Measurements from ENCODE around the gene ARL4C.

The ARL4C gene, protein sequence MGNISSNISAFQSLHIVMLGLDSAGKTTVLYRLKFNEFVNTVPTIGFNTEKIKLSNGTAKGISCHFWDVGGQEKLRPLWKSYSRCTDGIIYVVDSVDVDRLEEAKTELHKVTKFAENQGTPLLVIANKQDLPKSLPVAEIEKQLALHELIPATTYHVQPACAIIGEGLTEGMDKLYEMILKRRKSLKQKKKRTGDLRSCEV

GRCh38 chr2:234496835-234497593 is at the start of gene ARL4C:
ARL4C (minus strand) TSS chr2:234497081; CDS start chr2:234496586, 495 bp downstream.
- DNase-seq, result peak; percentile 88

GRCh38 chr2:234544659-234545611 is 48.1 kb upstream of the ARL4C start:
- DNase-seq, result peak; percentile 77

DNA sequence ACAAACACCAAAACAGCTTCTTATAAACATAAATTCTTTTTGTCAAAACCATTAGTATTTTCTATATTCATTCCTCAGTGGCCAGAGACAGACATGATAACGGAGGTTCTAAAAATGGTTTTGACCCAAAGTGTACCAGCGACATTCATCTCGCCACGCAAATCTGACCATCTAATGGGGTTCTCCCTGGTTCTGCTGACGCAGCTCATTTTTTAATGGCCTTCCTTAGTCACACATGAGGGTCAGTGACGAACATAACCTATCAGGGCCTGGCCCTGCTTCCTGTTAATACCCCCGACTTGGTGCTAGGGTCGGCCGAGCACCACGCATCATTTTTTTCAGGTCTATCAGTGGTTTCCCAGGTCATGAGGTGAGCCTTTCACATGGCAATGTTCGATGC is 45.9 kb upstream of the ARL4C start:
- no peak for DNase-seq

DNA sequence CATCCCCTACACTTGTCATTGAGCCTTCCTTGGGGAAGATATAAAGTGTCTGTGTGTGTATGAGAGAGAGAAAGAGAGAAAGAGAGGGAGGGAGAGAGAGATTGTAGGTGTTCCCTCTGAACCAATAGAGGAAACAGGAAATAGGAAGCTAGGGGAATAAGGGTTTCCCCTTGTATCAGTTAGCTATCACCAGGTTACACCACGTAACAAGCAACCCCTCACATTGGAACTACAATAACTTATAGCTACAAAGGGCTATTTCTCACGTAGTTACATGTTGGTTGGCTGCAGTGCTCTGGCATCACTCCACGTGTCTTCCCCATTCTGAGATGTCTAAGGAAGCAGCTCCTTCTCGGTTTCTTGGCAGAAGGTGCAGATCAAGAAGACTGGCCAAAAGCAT is 41.0 kb upstream of the ARL4C start:
- DNase-seq, result no peak

GRCh38 chr2:234536178-234536965 is 39.5 kb upstream of the ARL4C start:
- no peak for DNase-seq

DNA sequence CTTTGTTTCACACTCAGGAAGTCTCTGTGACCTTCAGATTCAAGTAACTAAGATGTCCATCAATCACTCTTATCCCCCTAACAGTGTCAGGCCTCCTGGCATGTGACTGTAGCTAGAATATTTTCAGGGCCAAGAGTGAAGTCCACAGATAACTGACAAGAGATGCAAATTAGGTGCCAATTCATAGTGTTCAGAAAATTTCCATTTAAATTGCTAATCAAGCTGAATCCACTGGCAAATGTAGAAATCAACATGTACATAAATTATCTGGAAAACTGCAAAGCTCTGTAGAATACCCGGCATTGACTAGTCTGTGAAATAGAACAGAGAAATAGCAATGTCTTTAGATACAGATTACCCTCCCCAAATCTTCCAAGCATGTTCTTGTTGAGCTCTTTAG is 38.6 kb upstream of the ARL4C start:
- no peak for DNase-seq

- DNase-seq, result no peak
Measured at GRCh38 chr2:234534515-234534914, 37.6 kb upstream of the ARL4C start.

- peak; percentile 75 for DNase-seq
Measured at GRCh38 chr2:234533626-234534025, 36.7 kb upstream of the ARL4C start.

DNA sequence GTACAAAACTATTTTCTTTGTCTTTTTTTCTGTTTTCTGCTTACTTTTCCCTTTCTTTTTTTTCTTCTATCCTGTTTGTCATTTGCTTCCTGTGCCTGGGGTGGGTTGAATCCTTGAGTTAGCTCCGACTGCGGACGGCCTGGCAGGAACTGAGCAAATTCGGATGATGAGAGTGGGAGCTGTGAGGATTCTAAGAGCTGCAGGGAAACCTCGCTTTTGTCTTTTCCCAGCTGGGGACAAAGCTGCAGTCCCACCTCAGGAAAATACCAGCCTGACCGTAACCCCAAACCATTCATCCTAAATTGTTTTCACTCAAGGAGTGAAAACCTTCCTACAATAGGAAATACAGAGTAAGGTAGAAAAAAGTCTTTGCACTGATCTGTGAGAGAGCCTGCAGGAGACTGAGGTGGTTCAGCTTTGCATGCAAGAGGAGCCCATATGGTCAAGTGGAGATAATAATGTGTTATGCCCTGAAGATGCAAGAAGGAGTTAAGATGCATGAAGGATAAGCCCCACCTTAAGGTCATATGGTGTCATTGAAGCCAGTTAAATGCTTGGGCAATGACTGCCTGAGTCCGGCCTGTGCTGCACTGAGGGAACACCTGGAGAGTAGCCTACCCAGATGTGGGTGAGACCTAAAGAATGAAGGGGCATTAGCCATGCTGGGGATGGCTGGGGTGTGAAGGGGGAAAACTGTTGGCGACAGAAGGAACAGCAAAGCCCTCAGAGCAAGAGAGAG is 31.7 kb upstream of the ARL4C start:
- no peak for DNase-seq

- no peak for DNase-seq
Measured at GRCh38 chr2:234526711-234527110, 29.8 kb upstream of the ARL4C start.

GRCh38 chr2:234521536-234521935 is 24.7 kb upstream of the ARL4C start:
- DNase-seq, result no peak

- no peak for DNase-seq
Measured at GRCh38 chr2:234518986-234519642, 22.2 kb upstream of the ARL4C start.

- DNase-seq, result no peak
Measured at GRCh38 chr2:234517971-234518370, 21.1 kb upstream of the ARL4C start.

DNA sequence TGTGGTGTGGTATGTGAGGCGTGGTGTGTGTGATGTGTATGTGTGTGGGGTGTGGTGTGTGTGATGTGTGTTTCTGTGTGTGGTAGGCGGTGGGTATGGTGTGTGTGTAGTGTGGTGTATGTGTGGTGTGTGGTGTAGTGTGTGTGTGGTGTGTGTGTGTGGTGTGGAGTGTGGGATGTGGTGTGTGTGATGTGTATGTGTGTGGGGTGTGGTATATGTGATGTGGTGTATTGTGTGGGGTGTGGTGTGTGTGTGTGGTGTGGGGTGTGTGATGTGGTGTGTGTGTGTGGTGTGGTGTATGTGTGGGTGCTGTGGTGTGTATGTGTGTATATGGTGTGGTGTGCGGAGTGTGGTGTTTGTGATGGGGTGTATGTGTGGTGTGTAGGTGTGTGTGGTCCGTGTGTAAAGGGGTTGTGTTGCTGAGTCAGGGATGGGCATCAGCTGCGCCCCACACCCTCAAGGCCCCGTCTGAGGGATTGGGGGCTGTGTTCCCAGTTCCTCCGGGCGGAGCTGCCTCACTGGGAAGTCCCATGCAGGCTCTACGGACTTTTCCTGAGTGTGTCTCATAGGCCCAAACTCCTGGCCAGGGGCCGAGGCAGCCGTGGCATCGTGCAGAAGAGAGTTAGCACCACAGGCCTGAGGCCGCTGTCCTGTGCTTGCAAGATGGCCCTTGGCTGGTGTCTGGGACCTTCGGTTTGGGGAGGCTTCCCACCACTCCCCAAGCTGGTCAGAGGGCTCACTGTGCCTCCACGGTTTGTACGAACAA is 18.2 kb upstream of the ARL4C start:
- no peak for DNase-seq

DNA sequence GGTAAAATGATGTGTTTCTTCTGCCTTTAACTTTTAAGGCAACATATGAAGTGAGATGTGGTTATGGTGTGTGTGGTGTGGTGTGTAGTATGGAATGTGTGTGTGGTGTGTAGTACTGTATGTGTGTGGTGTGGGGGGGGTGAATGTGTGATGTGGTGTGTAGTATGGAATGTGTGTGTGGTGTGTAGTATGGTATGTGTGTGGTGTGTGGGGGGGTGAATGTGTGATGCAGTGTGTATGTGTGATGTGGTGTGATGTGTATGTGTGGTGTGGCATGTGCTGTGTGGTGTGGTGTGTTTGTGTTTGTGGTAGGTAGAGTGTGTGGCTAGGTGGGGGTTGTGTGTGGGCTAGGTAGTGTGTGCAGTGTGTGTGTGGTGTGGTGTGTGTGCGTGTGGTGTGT is 17.2 kb upstream of the ARL4C start:
- DNase-seq, result no peak

DNA sequence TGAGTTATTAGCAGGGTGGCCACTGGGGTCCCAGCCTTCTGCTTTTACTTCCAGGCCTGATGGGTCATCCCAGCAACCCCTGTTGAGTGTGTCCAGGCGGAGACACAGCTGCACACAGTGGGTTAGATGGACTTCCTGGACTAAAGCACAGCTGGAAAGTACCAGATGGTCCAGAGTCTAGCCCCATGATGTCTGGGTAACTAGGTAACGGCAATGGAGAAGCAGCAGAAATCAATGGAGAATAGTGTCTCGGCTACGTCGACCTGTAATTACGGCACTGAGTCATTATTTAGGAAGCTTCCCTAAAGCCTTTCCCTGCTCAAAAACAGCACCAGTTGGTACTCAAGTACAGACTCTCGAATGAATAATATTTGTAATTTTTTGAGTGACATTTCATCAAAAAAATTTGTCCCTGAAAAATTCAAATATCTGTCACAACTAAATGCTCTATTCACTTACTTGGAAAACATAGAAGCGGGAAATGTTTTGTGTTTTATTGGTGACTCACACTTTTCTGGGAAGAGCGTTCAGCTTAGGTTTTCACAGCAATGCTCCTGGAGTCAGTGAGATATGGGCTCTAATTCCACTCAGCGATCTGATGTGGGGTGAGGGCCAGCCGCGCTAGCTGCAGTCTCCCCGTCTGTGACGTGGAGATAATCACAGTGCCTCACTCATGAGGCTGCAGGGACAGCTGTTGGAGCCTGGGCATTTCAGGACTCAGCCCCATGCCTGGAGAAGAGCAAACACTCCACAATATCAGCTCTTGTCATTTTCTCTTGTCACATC is 16.2 kb upstream of the ARL4C start:
- DNase-seq, result peak; percentile 52

DNA sequence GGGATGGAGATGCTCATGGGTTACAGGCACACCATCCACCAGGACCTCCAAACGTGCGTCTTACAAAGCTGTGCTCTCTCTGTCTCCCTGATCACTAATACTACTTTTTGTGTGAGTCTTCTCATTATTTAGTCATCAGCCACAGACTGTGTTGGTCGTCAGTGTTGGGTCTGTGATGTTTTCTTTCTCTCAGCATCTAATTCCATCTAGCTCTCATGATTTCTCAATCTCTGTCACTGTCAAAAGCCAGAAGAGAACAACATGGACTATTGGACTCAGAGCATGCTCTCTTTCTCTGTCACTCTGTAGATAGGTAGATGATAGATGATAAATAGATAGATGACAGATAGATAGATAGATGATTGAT is 6.0 kb upstream of the ARL4C start:
- DNase-seq, result no peak

- DNase-seq, result peak; percentile 39
Measured at GRCh38 chr2:234502285-234502918, 5.5 kb upstream of the ARL4C start.

GRCh38 chr2:234500394-234501006 is 3.6 kb upstream of the ARL4C start:
- peak; percentile 59 for DNase-seq

All from retina (tissue), 1 donor.